Activated T-helper 1 cell treated with Interleukin-2 at 50 U/mL for 16 hours (primary cell): ENCODE results near the gene INSRR.

Experiments used
- DNase-seq: peaks from one replicate; pipeline ENCODE4 v3.0.0-alpha.2; 2020; ENCODE audit warnings: low read depth

INSRR gene

DNA sequence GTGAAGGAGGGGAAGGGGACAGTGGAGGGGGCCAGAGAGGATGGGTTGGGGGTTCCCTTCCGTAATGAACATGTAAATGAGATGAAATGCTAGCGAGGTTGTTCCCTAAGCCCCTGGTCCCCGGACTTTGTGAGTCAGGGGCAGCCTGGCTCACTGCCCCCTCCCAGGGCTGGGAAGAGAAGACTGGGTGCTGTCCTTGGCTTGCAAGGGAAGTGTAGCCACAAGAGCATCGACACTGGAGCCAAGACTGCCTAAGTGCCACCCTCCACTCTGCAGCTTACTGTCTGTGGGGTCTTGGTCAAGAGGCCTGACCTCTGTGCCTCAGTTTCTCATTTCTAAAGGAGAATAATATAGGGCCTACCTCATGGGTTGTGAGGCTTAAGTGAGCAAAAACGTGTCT, 35.1 kb upstream of the INSRR start:
- DNase-seq: no peak

DNA sequence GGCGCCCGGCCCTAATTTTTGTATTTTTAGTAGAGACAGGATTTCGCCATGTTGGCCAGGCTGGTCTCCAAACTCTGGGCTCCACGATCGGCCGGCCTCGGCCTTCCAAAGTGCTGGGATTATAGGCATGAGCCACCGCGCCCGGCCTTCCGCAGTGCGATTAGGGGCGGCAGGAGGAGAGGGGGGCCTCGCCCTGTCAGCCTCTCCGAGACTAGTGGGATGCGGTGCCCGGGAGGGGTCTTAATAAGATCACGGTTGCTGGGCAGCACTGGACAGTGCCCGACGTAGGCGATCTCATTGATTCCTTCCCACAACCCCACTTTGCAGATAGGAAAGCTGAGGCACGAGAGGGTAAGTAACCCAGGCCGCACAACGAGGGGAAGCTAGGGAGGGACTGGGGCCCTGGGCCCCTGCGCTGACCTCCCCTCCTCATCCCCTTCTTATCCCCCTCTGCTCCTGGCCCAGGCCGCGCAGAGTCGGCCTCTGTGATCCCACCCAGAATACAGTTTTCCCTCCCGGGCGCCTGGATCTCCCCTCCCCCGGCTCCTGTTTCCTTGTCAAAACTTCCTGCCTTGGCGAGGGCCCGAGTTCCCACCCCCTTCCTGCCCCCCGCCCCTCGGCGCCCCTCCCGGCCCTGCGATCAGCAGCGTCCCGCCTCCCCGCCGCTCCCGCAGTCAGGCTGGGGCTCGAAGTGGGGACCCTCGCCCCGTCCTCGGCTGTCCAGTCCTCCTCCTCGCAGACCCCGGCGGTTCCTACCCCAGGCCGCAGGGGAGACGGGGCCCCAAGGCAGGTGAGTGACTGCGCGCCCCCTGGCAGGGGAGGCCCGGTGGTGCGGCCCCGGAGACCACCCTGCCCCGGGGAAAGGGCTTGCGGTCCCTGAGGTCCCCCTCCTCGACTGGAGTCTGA, 34.4 kb upstream of the INSRR start, which contains the start of gene PEAR1:
Gene PEAR1 (plus strand): TSS at position 671 of the 906 bp plus-strand sequence. CDS start 10,209 bp downstream, outside the sequence.
- DNase-seq: no peak

DNA sequence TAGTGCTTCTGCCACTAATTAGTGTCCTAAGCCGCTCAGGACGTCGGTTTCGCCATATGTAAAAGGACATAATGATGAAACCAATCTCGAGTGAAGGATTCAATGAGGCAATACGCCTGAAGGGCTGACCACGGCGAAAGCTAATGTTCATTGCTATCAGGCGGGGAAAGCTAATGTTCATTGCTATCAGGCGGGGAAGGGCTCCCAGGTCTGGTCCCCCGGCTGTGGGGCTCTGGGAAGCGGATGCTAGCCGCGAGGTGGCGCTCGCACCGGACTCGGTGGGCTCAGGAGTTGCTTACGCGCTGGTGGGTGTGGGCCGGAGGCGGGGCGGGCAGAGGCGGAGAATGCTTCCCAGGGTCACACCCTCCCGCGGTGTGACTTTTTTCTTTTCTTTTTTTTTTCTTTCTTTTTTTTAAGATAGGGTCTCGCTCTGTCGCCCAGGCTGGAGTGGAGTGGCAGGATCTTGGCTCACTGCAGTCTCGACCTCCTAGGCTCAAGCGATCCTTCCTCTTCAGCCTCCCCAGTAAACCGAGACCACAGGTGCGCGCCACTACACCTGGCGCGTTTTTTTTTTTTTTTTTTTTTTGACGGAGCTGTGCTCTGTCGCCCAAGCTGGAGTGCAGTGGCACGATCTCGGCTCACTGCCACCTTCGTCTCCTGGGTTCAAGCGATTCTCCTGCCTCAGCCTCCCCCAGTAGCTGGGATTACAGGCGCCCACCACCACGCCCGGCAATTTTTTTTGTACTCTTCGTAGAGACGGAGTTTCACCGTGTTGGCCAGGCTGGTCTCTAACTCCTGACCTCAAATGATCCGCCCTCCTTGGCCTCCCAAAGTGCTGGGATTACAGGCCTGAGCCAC, 33.5 kb upstream of the INSRR start:
- peak; percentile 70 for DNase-seq

DNA sequence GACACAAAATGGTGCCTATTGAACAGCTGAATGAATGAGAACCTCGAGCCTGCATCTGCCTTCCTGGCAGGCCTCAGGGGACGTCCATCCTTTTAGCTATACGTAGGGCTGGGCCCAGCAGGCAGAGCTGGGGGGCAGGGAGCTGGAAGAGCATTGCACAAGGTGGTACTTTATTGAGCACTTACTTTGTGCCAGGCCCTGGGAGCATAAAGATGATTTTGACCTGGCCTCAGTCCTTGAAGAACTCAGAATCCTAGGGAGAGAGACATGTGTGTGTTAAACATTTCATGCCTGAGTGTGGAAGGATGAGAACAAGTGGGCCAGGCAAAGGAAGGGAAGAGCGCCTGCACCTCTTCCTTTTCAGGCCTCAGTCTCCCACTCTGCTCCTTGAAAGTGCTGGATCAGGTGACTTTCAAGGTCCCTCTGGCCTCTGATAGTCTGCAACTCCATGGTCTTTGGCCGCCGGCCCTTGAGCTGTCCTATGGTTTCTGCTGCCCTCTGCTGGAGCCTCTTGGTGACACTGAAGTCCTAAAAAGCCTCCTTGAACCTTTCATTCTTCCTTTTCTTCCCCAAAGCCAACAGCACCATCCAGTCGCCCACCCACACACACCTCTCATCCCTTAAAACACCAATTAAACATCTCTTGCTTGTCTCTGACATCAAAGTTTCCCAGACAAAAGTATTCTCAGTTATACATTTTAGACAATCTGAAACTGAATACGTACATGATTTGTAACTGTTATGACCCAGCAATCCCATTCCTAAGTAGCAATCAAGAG, 31.1 kb upstream of the INSRR start:
- DNase-seq: peak; percentile 22

DNA sequence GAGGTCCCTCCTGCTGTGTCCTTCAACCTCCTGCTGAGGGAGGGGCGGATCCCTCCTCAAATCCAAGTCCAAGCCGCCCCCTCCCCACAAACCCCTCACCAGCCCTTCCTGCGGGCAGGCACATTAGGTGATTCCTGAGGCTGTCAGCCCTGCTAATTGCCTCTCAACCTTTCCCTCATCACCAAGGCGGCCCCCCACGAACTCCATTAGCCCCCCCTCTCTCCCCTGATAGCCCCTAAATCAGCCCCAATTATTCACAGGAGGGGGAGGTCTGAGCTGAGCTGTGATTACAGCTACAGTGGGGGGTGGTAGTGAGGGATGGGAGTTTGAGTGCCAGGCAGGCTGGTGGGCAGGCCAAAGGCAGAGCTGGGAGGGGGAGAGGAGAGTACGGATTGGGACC, 28.8 kb upstream of the INSRR start:
- no peak for DNase-seq

DNA sequence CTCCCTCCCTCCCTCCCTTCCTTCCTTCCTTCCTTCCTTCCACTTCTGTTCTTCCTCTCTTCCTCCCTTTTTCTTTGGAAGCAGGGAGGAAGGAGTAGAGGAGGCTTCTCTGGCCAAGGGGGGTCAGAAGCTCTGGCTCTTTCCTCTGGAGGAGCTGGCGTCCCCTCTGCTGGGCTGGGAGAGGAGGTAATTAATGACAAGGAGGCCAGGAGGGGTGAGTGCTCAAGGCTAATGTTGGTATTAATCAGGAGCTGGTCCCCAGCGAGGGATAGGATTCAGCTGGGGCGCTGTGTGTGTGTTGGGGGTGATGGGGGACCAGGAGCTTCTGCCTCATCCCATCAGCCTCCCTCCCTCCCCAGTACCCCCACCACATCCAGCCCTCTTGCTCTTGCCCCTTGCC, 28.4 kb upstream of the INSRR start:
- no peak for DNase-seq

DNA sequence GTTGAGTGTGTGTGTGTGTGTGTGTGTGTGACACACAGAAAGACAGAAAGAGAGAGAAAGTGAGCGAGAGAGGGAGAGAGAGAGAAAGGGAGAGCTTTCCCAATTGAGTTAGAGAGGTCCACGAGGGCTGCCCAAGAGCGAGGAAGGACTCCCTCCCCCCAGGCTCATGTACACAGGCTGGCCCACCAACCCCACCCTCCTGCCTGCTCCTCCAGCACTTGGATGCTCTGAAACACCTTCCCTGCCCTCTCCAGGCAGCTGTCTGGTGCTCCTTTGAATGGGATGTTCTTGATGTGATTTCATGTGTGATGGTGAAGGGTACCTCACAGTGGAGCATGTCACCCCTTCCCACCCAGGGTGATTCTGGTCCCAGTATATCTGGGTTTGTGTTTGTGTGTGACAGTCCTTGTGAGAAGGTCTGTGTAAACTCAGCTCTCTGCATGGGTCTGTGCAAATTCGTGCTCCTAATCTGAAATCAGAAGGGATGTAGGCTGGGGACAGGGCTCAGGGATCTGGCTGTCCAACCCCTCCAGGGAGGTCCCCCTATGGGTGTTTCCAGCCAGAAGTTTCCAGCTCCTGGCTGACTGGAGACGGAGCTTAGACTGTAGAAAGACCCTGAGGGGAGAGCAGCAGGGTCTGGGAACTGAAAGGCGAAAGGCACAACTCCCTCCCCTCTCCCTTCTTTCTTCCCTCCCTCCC, 27.8 kb upstream of the INSRR start:
- DNase-seq: no peak

DNA sequence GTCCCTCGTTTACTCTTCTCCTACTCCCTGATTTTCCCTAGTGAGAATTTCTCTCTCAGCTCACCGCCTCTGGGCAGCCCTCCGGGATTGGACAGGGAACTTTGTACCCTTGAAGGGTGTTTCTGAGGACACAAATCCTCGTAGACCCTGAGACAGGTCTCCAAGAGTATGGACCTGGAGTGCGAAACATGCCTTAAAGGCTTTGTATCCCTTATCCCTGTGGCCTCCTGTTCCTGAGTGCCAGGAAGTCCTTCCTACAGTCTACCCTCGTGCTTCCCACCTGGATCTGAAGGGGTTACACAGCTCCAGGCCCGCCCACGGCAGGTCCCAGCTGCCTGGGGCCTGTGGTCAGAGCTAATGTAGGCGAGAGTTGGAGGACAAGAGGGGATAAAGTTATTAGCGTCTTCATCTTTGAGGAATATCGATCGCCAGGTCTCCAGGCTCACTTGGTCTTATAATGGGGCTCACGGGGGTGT, 27.0 kb upstream of the INSRR start:
- no peak for DNase-seq

DNA sequence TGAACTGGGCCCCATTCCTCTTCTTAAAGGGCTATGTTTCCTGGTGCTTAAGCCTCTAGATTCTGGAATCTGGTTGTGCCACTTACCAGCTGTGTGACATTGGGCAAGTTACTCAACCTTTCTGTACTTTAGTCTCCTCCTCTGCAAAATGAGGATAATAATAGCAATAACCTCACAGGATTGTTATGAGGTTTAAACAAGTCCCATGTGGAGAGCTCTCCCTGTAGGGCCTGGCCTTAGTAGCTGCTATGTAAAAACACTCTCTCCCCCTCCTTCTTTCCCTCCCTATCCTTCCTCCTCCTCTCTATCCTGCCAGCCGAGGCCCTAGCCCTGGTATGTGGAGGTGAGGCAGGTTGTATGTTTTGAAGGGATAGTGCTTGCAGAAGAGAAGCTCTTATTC, 26.4 kb upstream of the INSRR start:
- no peak for DNase-seq

DNA sequence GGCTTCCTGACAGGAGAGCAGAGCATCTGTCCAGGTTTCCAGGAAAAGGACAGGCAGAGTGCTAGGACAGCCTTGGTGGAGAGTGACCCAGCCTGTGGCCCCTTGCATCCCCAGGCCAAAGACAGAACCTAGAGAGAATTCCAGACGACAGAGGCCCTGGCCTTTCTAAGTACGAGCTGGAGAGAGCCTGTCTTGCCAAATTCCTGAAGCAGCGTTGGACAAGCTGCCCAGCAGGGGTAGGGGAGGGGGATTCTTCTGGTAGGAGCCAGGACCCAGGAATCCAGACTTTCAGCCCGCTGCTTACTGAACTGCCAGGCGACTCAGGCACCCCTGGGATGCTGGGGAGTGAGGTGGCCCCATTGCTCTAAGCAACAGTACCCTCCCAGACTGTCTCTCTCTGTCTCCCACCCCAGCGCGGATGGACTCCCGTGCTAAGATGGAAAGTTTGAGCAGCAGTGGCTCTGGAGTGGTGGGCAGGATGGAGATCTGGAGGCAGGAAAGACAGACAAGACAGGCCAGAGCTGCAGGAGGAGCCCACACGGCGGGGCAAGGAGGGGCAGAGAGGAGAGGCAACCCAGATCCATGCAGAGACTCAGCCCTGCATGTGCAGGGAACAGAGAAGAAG, 25.8 kb upstream of the INSRR start:
- DNase-seq: no peak

DNA sequence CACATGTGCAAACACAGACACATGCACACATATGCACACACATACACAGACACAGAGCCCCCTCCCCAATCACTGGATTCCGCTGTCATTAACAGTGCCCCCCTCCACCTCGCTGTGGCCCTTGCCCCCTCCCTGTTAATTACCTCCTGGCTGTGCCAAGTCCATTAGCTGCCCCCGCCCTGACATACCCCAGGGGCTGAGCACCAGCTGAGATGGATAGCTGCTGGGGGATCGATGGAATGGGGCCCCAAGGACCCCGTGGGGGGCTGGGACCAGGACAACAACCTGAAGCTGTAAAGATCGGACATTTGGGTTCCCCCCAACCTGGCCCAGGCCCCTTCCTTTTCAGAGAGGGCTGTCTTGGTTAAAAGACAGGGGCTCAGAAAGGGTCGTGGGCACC, 25.0 kb upstream of the INSRR start:
- no peak for DNase-seq

DNA sequence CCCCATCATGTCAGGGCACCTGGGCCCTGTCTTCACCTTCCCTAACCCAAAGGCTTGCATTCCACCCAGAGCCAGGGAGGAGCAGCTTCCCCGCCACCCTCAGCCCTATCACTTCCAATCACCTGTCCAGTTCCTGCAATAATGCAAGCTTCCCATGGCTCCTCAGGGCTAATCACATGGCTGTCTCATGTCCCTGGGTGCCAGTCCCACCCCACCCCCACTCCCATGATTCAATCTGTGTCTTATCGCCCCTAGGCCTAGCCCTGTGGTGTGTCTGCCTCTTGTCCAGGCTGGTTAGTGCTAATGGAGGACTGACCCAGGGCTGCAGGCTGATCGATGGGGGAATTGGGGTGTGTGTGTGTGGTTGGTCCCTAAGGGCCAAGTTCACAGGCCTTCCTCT, 23.6 kb upstream of the INSRR start:
- no peak for DNase-seq

DNA sequence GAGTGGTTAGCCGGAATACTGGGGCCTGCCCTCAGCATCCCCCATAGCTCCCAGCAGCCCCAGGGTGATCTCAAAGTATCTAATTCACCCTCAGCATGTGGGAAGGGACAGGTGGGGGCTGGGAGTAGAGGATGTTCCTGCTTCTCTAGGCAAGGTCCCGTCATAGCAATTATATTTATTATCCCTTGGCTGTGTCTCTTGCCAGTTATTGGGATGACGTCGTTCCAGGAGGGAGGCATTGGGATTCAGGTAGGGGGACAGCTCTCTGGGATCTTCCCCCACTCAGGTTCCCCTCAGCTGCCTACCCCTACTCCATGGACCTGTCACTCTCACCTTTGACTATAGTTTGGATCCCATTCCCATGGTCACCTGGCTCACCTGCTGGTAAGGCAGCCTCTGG, 22.7 kb upstream of the INSRR start:
- DNase-seq: no peak

DNA sequence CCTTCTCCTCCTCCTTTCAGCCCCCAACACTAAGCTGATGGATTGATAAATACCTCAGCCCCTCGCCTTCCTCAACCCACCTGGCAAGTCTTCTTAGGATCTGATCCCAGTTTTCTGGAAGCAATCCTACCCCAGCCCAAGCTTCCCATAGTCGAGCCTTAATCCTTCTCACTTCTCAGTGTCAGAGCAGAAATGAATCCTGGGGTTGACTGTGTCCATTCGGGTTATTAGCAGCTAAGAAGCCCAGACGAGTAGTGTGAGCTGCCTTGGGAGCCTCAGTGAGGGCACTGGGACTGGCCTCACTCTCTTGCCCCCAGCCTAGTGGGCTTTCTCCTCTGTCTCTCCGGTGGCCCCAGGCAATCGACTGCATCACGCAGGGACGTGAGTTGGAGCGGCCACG, 22.2 kb upstream of the INSRR start:
- DNase-seq: no peak

DNA sequence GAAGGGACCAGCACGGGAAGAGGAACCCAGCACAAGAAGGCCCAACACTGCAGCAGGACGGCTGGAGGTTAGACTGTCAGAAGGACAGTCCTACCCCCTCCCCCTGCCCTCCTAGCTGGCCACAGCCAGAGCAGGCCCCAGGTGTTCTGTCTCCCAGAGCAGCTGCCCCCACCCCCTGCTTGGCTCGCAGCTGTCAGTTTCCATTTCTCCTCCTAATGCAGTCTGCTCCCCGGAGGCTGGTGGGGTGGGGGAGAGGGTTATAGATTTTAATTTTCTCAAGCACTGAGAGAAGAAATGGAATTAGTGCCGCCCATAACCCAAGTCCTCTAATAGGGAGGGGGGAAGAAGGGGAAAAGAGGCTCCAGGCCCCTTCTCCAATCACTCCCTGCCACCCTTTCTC, 21.6 kb upstream of the INSRR start:
- no peak for DNase-seq

DNA sequence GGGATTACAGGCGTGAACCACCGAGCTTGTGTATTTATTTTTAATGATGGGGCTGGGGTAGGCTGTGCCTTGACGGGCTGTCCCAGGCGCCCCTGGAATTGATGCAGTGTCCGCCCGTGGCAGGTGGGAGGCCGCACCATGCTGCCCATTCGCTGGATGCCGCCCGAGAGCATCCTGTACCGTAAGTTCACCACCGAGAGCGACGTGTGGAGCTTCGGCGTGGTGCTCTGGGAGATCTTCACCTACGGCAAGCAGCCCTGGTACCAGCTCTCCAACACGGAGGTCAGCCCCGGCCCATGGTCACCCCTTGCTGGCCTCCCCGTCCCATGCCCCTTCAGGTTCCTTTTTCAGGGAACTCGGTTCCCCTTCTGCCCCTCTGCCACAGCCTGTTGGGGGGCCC, 21.0 kb upstream of the INSRR start:
- DNase-seq: no peak

DNA sequence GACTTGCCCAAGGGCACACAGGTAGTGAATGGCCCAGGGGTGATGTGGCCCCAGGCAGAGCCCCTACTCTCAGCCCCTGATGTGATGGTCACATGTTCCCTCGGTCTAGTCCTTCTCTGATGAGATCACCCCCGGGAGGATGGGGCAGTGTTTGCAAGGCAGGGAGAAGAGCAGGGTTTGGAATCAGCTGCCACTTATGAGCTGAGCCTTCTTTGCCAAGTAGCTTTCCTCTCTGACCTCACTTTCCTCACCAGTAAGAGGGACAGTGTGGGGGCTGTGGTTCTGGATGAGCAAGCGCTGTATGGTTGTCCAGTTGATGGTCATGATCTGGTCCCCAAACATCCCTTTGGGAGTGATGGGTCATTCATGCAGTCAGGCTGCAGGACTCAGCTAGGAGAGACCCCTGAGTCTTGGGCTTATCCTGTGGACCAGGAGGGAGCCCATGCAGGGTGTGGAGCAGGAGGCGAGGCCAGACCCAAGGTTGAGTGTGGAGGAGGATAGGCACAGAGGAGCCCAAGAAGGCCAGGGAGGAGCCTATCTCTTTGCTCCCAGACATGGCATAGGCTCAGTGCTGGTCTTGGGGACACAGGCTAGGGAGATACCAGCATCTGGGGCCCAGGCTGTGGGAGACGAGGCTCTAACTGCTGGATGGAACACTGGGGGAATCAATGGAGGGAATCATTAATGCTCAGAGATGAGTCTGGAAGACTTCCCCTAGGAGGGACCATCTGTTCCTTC, 18.7 kb upstream of the INSRR start:
- DNase-seq: no peak

DNA sequence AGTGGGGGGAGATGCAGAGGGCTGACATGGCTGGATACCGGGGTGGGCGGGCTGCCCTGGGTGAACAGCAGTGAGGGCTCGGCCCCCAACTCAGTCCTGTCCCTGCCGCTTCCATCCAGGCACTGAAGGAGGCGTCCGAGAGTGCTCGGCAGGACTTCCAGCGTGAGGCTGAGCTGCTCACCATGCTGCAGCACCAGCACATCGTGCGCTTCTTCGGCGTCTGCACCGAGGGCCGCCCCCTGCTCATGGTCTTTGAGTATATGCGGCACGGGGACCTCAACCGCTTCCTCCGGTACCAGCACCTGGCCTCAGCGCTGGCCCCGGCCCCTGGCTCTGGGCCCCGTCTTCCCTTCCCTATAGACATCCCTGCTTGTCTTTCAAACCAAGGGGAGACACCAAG, 17.4 kb upstream of the INSRR start:
- DNase-seq: no peak

DNA sequence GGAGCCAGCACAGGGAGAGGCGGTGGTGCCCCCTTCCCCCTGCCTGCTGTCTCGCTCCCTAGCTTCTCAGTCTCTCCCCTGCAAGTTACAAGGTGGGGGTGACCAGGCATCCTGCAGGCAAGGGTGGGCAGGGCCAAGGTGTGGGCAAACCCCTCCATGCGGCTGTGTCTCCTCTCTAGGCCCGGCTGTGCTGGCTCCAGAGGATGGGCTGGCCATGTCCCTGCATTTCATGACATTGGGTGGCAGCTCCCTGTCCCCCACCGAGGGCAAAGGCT, 16.4 kb upstream of the INSRR start:
- no peak for DNase-seq

DNA sequence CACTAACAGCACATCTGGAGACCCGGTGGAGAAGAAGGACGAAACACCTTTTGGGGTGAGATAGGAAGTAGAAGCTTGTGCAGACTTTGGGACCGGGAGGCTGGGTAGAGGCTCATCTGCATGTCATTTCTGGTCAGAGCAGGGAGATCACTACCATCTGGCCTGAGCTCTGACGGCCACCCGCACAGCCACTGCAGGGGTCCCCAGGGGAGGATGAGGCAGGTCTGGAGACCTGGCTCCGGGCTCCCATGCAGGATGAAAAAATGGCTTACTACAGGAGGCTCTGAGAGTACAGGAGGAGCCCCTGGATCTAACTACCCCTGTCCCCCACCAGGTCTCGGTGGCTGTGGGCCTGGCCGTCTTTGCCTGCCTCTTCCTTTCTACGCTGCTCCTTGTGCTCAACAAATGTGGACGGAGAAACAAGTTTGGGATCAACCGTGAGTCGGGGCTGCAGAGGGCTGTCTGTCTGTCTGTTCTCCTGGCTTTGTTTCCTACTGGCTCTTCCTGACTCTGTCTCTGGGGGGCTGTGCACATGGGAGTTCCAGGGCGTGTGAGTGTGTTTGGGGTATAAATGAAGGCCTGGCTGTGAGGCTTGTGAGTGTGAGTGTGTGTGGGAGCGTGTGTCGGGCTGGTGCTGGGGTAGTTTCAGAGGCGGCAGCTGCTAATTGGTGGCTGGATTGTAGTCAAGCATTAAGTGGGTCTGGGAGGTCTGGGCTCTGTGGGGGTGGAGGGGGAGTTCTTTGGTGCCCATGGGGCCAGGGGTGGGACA, 15.8 kb upstream of the INSRR start:
- no peak for DNase-seq
